GM12878 (cell line): Measurements from ENCODE around the gene CMTM1. TPM values are rescaled to one million over a fixed set of nuclear protein-coding genes. Genes with fewer than 3 reads are reported as not detected.

ENCODE experiments used
- ATAC-seq: fragments of 200-7000 bp; cut with Tn5 transposase; 3 replicates; pipeline ENCODE4 v1.9.1; 2020; ENCODE audit warnings: mild to moderate bottlenecking, moderate library complexity
- BruUV-seq: library from RNA; stranded (reverse); fragments of 400-500 nt; replicated peaks from 2 replicates; lab custom pipeline; 2021; lab: Mats Ljungman, UMichigan
- CTCF ChIA-PET: fragments of 300-600 bp; sonication (Branson Sonifier 250); formaldehyde crosslinking; extraction: SDS; loops from one replicate; lab custom pipeline; 2021; ENCODE audit warnings: inconsistent platforms; lab: Yijun Ruan, JAX
- POLR2A ChIA-PET: fragments of 350-600 bp; formaldehyde crosslinking; extraction: SDS; loops from one replicate; lab custom pipeline; 2021; ENCODE audit warnings: inconsistent platforms; lab: Charles Lee
- RAD21 ChIA-PET: fragments of 300-600 bp; sonication (Branson Sonifier 250); formaldehyde crosslinking; loops from one replicate; lab custom pipeline; 2023; ENCODE audit warnings: antibody characterized with exemption; ENCODE audit not compliant: unreplicated experiment; lab: Charles Lee
- SMC1A ChIA-PET: fragments of 300-600 bp; sonication (Branson Sonifier 250); formaldehyde crosslinking; loops from one replicate; lab custom pipeline; 2023; ENCODE audit not compliant: unreplicated experiment, uncharacterized antibody; lab: Charles Lee
- DNase-seq: peaks from one replicate; pipeline ENCODE4 v3.0.0-alpha.2; 2011; ENCODE audit warnings: low read depth, low spot score
- FAIRE-seq: peaks from 3 replicates; lab custom pipeline; 2011; peaks lifted over from hg19 to GRCh38; lab: Jason Lieb, UNC
- H2AFZ ChIP-seq: 2 replicates; pipeline ENCODE4 v1.6.0; 2011; ENCODE audit warnings: low read depth, low read length, control low read depth; ENCODE audit not compliant: control insufficient read depth
- H3K27ac ChIP-seq: 2 replicates; pipeline ENCODE4 v1.5.1; 2011; ENCODE audit warnings: control low read depth; ENCODE audit not compliant: control insufficient read depth, insufficient read depth
- H3K27me3 ChIP-seq, 2 experiments: replicated peaks in 1 of 2; 2 replicates each; pipeline versions ENCODE4 v1.6.0 to v1.6.1; 2011; ENCODE audit warnings: low read length in 1 of 2; ENCODE audit not compliant: control insufficient read depth in 2 of 2, insufficient read depth in 2 of 2
- H3K36me3 ChIP-seq, 2 experiments: 2 replicates each; pipeline ENCODE4 v1.5.1; 2011; ENCODE audit warnings: low read length in 1 of 2; ENCODE audit not compliant: control insufficient read depth in 2 of 2, insufficient read depth in 2 of 2
- H3K4me1 ChIP-seq: 2 replicates; pipeline ENCODE4 v1.6.1; 2011; ENCODE audit warnings: mild to moderate bottlenecking, low read length, moderate library complexity, mixed read lengths; ENCODE audit not compliant: control insufficient read depth, insufficient read depth
- H3K4me2 ChIP-seq: 2 replicates; pipeline ENCODE4 v1.6.0; 2011; ENCODE audit warnings: control low read depth; ENCODE audit not compliant: control insufficient read depth, insufficient read depth
- H3K4me3 ChIP-seq: fragments of 200-600 bp; sonication (generic); 2 replicates; pipeline ENCODE4 v1.5.1; 2016
- H3K79me2 ChIP-seq: 2 replicates; pipeline ENCODE4 v1.6.0; 2011; ENCODE audit warnings: low read length; ENCODE audit not compliant: control insufficient read depth, insufficient read depth
- H3K9ac ChIP-seq: 2 replicates; pipeline ENCODE4 v1.8.0; 2011; ENCODE audit warnings: low read length, control low read depth, mixed read lengths; ENCODE audit not compliant: control insufficient read depth, insufficient read depth
- H3K9me3 ChIP-seq: replicated peaks from 3 replicates; pipeline ENCODE4 v1.5.1; 2011; ENCODE audit warnings: mild to moderate bottlenecking, low read length; ENCODE audit not compliant: control insufficient read depth, insufficient read depth
- H4K20me1 ChIP-seq: 2 replicates; pipeline ENCODE4 v1.6.0; 2011; ENCODE audit not compliant: control insufficient read depth, insufficient read depth
- BCL3 ChIP-seq: IDR thresholded peaks from 2 replicates; pipeline ENCODE4 v1.6.1; 2011; ENCODE audit warnings: borderline replicate concordance, low read depth, mild to moderate bottlenecking, moderate library complexity, low read length; ENCODE audit not compliant: insufficient read depth, poor library complexity, severe bottlenecking
- KDM1A ChIP-seq: fragments of 200-600 bp; sonication (generic); IDR thresholded peaks from 2 replicates; pipeline ENCODE4 v1.6.1; 2016; ENCODE audit warnings: borderline replicate concordance
- MXI1 ChIP-seq: fragments of 150-350 bp; IDR thresholded peaks from 2 replicates; pipeline ENCODE4 v1.6.1; 2011; ENCODE audit warnings: low read depth, mild to moderate bottlenecking, inconsistent platforms, low read length, improper control_type of control experiment
- POLR2A ChIP-seq: IDR thresholded peaks from 2 replicates; pipeline ENCODE4 v1.6.1; 2011; ENCODE audit warnings: low read depth, mild to moderate bottlenecking, low read length
- PRDM15 ChIP-seq: fragments of 450-650 bp; formaldehyde crosslinking; IDR thresholded peaks from 2 replicates; pipeline ENCODE4 v1.4.0; 2020; ENCODE audit warnings: mild to moderate bottlenecking, moderate library complexity
- TCF3 ChIP-seq: IDR thresholded peaks from 2 replicates; pipeline ENCODE4 v1.6.1; 2012; ENCODE audit warnings: low read depth, mild to moderate bottlenecking, low read length, borderline replicate concordance; ENCODE audit not compliant: insufficient read depth
- WRNIP1 ChIP-seq: IDR thresholded peaks from 2 replicates; pipeline ENCODE4 v1.6.1; 2011; ENCODE audit warnings: low read depth, low read length, improper control_type of control experiment, borderline replicate concordance
- ZNF592 ChIP-seq: fragments of 450-650 bp; IDR thresholded peaks from 2 replicates; pipeline ENCODE4 v1.6.1; 2017; ENCODE audit warnings: mild to moderate bottlenecking, moderate library complexity
- WGBS: methylation state at CpG from one replicate; pipeline ENCODE4 v1.1.6; 2016; ENCODE audit warnings: low lambda C conversion rate; ENCODE audit not compliant: insufficient replicate concordance, insufficient coverage; ENCODE audit errors: missing lambda C conversion rate; 5-methylcytosine and 5-hydroxymethylcytosine counted together
- in situ Hi-C: fragments of 300-500 bp; cut with MboI; formaldehyde crosslinking; loops from 9 replicates; pipeline ENCODE4 v1.14.3; 2018; ENCODE audit warnings: mixed read lengths
- intact Hi-C: fragments of 100-400 bp; cut with micrococcal nuclease; formaldehyde crosslinking; loops from one replicate; pipeline ENCODE4 v1.14.2; 2022; ENCODE audit not compliant: unreplicated experiment
- polyA plus RNA-seq, 11 experiments: library from polyadenylated mRNA; depleted of rRNA in 4 of 11; unstranded in 6 of 11; stranded (reverse) in 5 of 11; fragments of >200 nt; fragmentation: Nextera tagmentation in 4 of 11; fragmentation: Illumina TruSeq in 1 of 11; extraction: Ambion mirVana in 4 of 11; extraction: Trizol in 1 of 11; gene quantifications; 1 replicate in 1 of 11; 2 replicates in 10 of 11; pipeline versions ENCODE4 v1.2.1 to v1.2.3, GENCODE V29; 2011 to 2016; ENCODE audit warnings: inconsistent platforms in 2 of 11, missing spikeins in 2 of 11, low read depth in 1 of 11
- total RNA-seq, 4 experiments: library from RNA; depleted of rRNA in 3 of 4; stranded (reverse); fragments of >200 nt in 3 of 4; fragmentation: Illumina TruSeq in 1 of 4; extraction: Trizol in 1 of 4; gene quantifications; 2 replicates each; pipeline versions ENCODE4 v1.2.1 to v1.2.3, GENCODE V29; 2013 to 2021

CMTM1 gene
- total and polyA plus RNA-seq, 10 of the 15 experiments (the other 5 are each of a cell fraction or from before 2014, with no cell fraction given): 0.09 to 3.0 (median 1.4) TPM; not detected in 2

- TF ChIP-seq PRDM15 (CRISPR knock-in tag): no peak
These were observed 35.2 kb downstream of the CMTM1 start (continued) for GRCh38 chr16:66601471-66601870.

GRCh38 chr16:66603537-66604375 is 37.5 kb downstream of the CMTM1 start:
- Histone ChIP-seq H3K4me2 (peak overlapping the region; percentile 74), H3K36me3 (no peaks in the 10 kb centered on the region; a peak in 1 of 4 replicates), H3K27ac (peak overlapping the region; percentile 27; the same call in 1 of the 2 replicates), H3K4me3 (peak overlapping the region; percentile 69; the same call in 1 of the 2 replicates), H4K20me1 (no peaks in the 10 kb centered on the region), H3K9ac (peak overlapping the region; percentile 62), H3K79me2 (no peaks in the 10 kb centered on the region), H3K27me3 (no peaks in the 10 kb centered on the region), H3K4me1 (peaks cover 17% of the 10 kb centered on the region), H3K9me3 (peaks cover 14% of the 10 kb centered on the region; the same call in 2 of the 3 replicates), H2AFZ (peak overlapping the region; percentile 42)
- in situ Hi-C loops: no loop called here
- intact Hi-C loops: loop anchor here (2.0 kb wide), 1 partner anchor 87 kb away; no protein-coding TSS in a partner anchor
- ATAC-seq (peak; percentile 43), DNase-seq (no peak), FAIRE-seq (no peak)
- ChIA-PET CTCF (interaction anchor here (1.0 to 3.7 kb wide), 8 partner anchors 10 to 127 kb away, joined by 3 to 24 read pairs (median 4); no protein-coding TSS in a partner anchor), SMC1A (interaction anchor here (0.6 to 1.8 kb wide), 6 partner anchors 9 to 52 kb away, joined by 3 to 5 read pairs (median 4); partner anchors contain the start of gene CKLF), POLR2A (interaction anchor here (0.5 to 1.2 kb wide), 3 partner anchors 14 to 64 kb away, joined by 3 to 5 read pairs (median 4); no protein-coding TSS in a partner anchor), RAD21 (interaction anchor here (0.6 to 1.8 kb wide), 8 partner anchors 14 to 197 kb away, joined by 3 to 8 read pairs (median 4); no protein-coding TSS in a partner anchor)
- 13% methylated on average over 30 of the region's 32 CpGs for WGBS
- no TSS peak for BruUV-seq
- TF ChIP-seq ZNF592: peak; percentile 85
- no peak for TF ChIP-seq KDM1A
- TF ChIP-seq BCL3: no peak
- TF ChIP-seq WRNIP1: no peak
- no peak for TF ChIP-seq MXI1
- TF ChIP-seq POLR2A: peak; percentile 67
- no peak for TF ChIP-seq TCF3
